Calu3 (cell line): Measurements from ENCODE around the gene PLPPR5. TPM values are rescaled to one million over a fixed set of nuclear protein-coding genes. Genes with fewer than 3 reads are reported as not detected.

ENCODE experiments used
- BruUV-seq: library from RNA; stranded (reverse); fragments of 400-500 nt; replicated peaks from 2 replicates; lab custom pipeline; 2021; lab: Mats Ljungman, UMichigan
- CTCF ChIA-PET: fragments of 300-600 bp; sonication (Branson Sonifier 250); formaldehyde crosslinking; loops from one replicate; lab custom pipeline; 2022; ENCODE audit warnings: antibody characterized with exemption; lab: Charles Lee
- DNase-seq: peaks from one replicate; pipeline ENCODE4 v3.0.0; 2022
- H3K27ac Mint-ChIP-seq: one replicate; pipeline ENCODE4 v1.8.0; 2022; ENCODE audit warnings: mixed read lengths; ENCODE audit not compliant: unreplicated experiment
- H3K27me3 Mint-ChIP-seq: one replicate; pipeline ENCODE4 v1.8.0; 2022; ENCODE audit warnings: mixed read lengths; ENCODE audit not compliant: unreplicated experiment
- H3K36me3 Mint-ChIP-seq: one replicate; pipeline ENCODE4 v1.8.0; 2022; ENCODE audit warnings: mild to moderate bottlenecking, moderate library complexity, mixed read lengths; ENCODE audit not compliant: insufficient read depth, unreplicated experiment
- H3K4me1 Mint-ChIP-seq: one replicate; pipeline ENCODE4 v1.8.0; 2022; ENCODE audit warnings: mild to moderate bottlenecking, low read depth, mixed read lengths; ENCODE audit not compliant: unreplicated experiment
- H3K4me3 Mint-ChIP-seq: one replicate; pipeline ENCODE4 v1.8.0; 2022; ENCODE audit warnings: mild to moderate bottlenecking, low read depth, moderate library complexity, mixed read lengths; ENCODE audit not compliant: unreplicated experiment
- H3K9me3 Mint-ChIP-seq: one replicate; pipeline ENCODE4 v1.8.0; 2022; ENCODE audit warnings: low read depth, mixed read lengths; ENCODE audit not compliant: unreplicated experiment
- CTCF ChIP-seq: fragments of 200-600 bp; IDR thresholded peaks from one replicate; pipeline ENCODE4 v1.8.0; 2022; ENCODE audit warnings: antibody characterized with exemption; ENCODE audit not compliant: unreplicated experiment
- intact Hi-C: fragments of 100-400 bp; cut with micrococcal nuclease; formaldehyde crosslinking; loops from one replicate; pipeline ENCODE4 v1.10.0; 2022; ENCODE audit not compliant: unreplicated experiment
- total RNA-seq: library from RNA; stranded (reverse); gene quantifications from 2 replicates; pipeline ENCODE4 v1.2.3, GENCODE V29; 2022

Gene PLPPR5
- total RNA-seq, 1 experiment from 2014 or later, result not detected

GRCh38 chr1:99005537-99005942 lies 879 bp upstream of the PLPPR5 start:
- H3K9me3 Mint-ChIP-seq, result no peaks in the 10 kb centered on the region
- TF ChIP-seq CTCF, result no peak
- no TSS peak for BruUV-seq
- CTCF ChIA-PET, result no interaction called here
- intact Hi-C loops, result no loop called here
- H3K4me3 Mint-ChIP-seq, result peak overlapping the region; percentile 30
- H3K27ac Mint-ChIP-seq, result no peak overlapping the region
- H3K27me3 Mint-ChIP-seq, result peaks cover 10% of the 10 kb centered on the region
- H3K36me3 Mint-ChIP-seq, result no peaks in the 10 kb centered on the region
- no peaks in the 10 kb centered on the region for H3K4me1 Mint-ChIP-seq
- no peak for DNase-seq

- no peaks in the 10 kb centered on the region for H3K9me3 Mint-ChIP-seq
- H3K4me3 Mint-ChIP-seq, result peak overlapping the region; percentile 26
- peaks cover 10% of the 10 kb centered on the region for H3K27me3 Mint-ChIP-seq
- peak; percentile 15 for DNase-seq
- no peaks in the 10 kb centered on the region for H3K4me1 Mint-ChIP-seq
- intact Hi-C loops, result no loop called here
- no peak for TF ChIP-seq CTCF
- CTCF ChIA-PET, result no interaction called here
- no TSS peak for BruUV-seq
- no peak overlapping the region for H3K27ac Mint-ChIP-seq
- no peaks in the 10 kb centered on the region for H3K36me3 Mint-ChIP-seq
Observed at GRCh38 chr1:99004254-99004860, 304 bp downstream of the PLPPR5 start.

- Mint-ChIP-seq H3K4me1 (no peaks in the 10 kb centered on the region), H3K27ac (no peak overlapping the region), H3K36me3 (no peaks in the 10 kb centered on the region), H3K9me3 (no peaks in the 10 kb centered on the region), H3K27me3 (peaks cover 10% of the 10 kb centered on the region), H3K4me3 (peak overlapping the region; percentile 26)
- intact Hi-C loops, result no loop called here
- DNase-seq, result no peak
- BruUV-seq, result no TSS peak
- CTCF ChIA-PET, result no interaction called here
- no peak for TF ChIP-seq CTCF
Observed at GRCh38 chr1:99003581-99004253, 944 bp downstream of the PLPPR5 start.

GRCh38 chr1:98992844-98993243 lies 11.8 kb downstream of the PLPPR5 start:
- intact Hi-C loops, result no loop called here
- no peak for DNase-seq
- H3K9me3 Mint-ChIP-seq, result no peaks in the 10 kb centered on the region
- H3K36me3 Mint-ChIP-seq, result no peaks in the 10 kb centered on the region
- TF ChIP-seq CTCF, result no peak
- CTCF ChIA-PET, result no interaction called here
- H3K4me1 Mint-ChIP-seq, result no peaks in the 10 kb centered on the region
- no peak overlapping the region for H3K4me3 Mint-ChIP-seq
- no peak overlapping the region for H3K27ac Mint-ChIP-seq
- no peaks in the 10 kb centered on the region for H3K27me3 Mint-ChIP-seq
- BruUV-seq, result no TSS peak
